Retinal pigment epithelial cell (primary cell): ENCODE results near the gene MXD3.

Experiments
- DNase-seq: peaks from one replicate; pipeline ENCODE4 v3.0.0-alpha.2; 2010; ENCODE audit warnings: low read depth
- H3K4me3 ChIP-seq: 2 replicates; pipeline ENCODE4 v1.5.1; 2011; ENCODE audit warnings: mild to moderate bottlenecking, low read length, control low read depth, moderate library complexity
- CTCF ChIP-seq: conservative IDR thresholded peaks from 2 replicates; pipeline ENCODE4 v1.5.1; 2011; ENCODE audit warnings: low read depth, low read length, control low read depth, inconsistent platforms

MXD3 gene

GRCh38 chr5:177312649-177313181 lies 1.0 kb upstream of the MXD3 start:
- peak overlapping the region; percentile 39 for H3K4me3 ChIP-seq
- no peak for TF ChIP-seq CTCF

GRCh38 chr5:177311392-177311722 lies 341 bp downstream of the MXD3 start:
- no peak for TF ChIP-seq CTCF
- H3K4me3 ChIP-seq = peak overlapping the region; percentile 68
- DNase-seq = no peak

More at GRCh38 chr5:177312649-177313181, 1.0 kb upstream of the MXD3 start:
- no peak for DNase-seq

GRCh38 chr5:177310757-177311391 lies 824 bp downstream of the MXD3 start:
- DNase-seq = no peak
- H3K4me3 ChIP-seq = peak overlapping the region; percentile 68
- TF ChIP-seq CTCF = no peak

- DNase-seq = no peak
- no peak for TF ChIP-seq CTCF
- peak overlapping the region; percentile 68 for H3K4me3 ChIP-seq
Measured at GRCh38 chr5:177310332-177310731, 1.4 kb downstream of the MXD3 start.

GRCh38 chr5:177309351-177310191 lies 2.1 kb downstream of the MXD3 start:
- DNase-seq = peak; percentile 34
- peak; percentile 96 for TF ChIP-seq CTCF
- no peak overlapping the region for H3K4me3 ChIP-seq

- no peak for DNase-seq
- TF ChIP-seq CTCF = no peak
- H3K4me3 ChIP-seq = no peak overlapping the region
Measured at GRCh38 chr5:177308740-177309139, 3.0 kb downstream of the MXD3 start.
